A549 (cell line): ENCODE data around the gene ZFHX3. TPM values are rescaled to one million over a fixed set of nuclear protein-coding genes. Genes with fewer than 3 reads are reported as not detected.
A peak's percentile ranks its signal among the peaks of the same experiment; 100 is the strongest.

Experiments
- ATAC-seq, 2 experiments: fragments of 200-7000 bp in 1 of 2; fragments of >200 bp in 1 of 2; cut with Nextera tagmentation in 1 of 2; cut with Tn5 transposase in 1 of 2; 3 replicates each; pipeline versions ENCODE4 v1.8.0 to v1.9.1; 2018 to 2020; ENCODE audit warnings: mild to moderate bottlenecking in 1 of 2, moderate library complexity in 1 of 2
- CTCF ChIA-PET: fragments of 300-600 bp; sonication (Branson Sonifier 250); formaldehyde crosslinking; extraction: SDS; loops from one replicate; lab custom pipeline; 2021; ENCODE audit warnings: antibody characterized with exemption, inconsistent platforms; lab: Yijun Ruan, JAX
- POLR2A ChIA-PET: fragments of 350-600 bp; formaldehyde crosslinking; extraction: SDS; loops from one replicate; lab custom pipeline; 2021; ENCODE audit warnings: antibody characterized with exemption, inconsistent platforms; lab: Yijun Ruan, JAX
- DNase-seq, 2 experiments: peaks; one replicate each; pipeline versions ENCODE4 v3.0.0 to v3.0.0-alpha.2; 2011 to 2016; ENCODE audit warnings: low read depth in 1 of 2, low spot score in 1 of 2
- FAIRE-seq: peaks from 2 replicates; lab custom pipeline; 2011; peaks lifted over from hg19 to GRCh38; lab: Jason Lieb, UNC
- H3K27ac ChIP-seq, 2 experiments: fragments of >200 bp; sonication (Bioruptor Twin); formaldehyde crosslinking; 3 replicates each; pipeline ENCODE4 v1.5.1; 2016 to 2017
- H3K4me1 ChIP-seq: fragments of >200 bp; sonication (Bioruptor Twin); formaldehyde crosslinking; 3 replicates; pipeline ENCODE4 v1.6.1; 2016
- H3K4me2 ChIP-seq: fragments of >200 bp; sonication (Bioruptor Twin); formaldehyde crosslinking; 3 replicates; pipeline ENCODE4 v1.6.1; 2016
- H3K4me3 ChIP-seq: fragments of >200 bp; sonication (Bioruptor Twin); formaldehyde crosslinking; 3 replicates; pipeline ENCODE4 v1.5.1; 2016
- H3K9me3 ChIP-seq: fragments of >200 bp; sonication (Bioruptor Twin); formaldehyde crosslinking; 3 replicates; pipeline ENCODE4 v1.6.1; 2016
- CBX2 ChIP-seq: fragments of 200-600 bp; sonication (generic); IDR thresholded peaks from 2 replicates; pipeline ENCODE4 v1.6.1; 2016; ENCODE audit warnings: low read depth, mild to moderate bottlenecking, borderline replicate concordance
- CBX8 ChIP-seq: fragments of 200-600 bp; sonication (generic); IDR thresholded peaks from 2 replicates; pipeline ENCODE4 v1.6.1; 2016
- CTCF ChIP-seq: fragments of >200 bp; sonication (Bioruptor Twin); formaldehyde crosslinking; IDR thresholded peaks from 3 replicates; pipeline ENCODE4 v1.5.1; 2016
- EHF ChIP-seq: fragments of 250-450 bp; sonication (Bioruptor Pico); IDR thresholded peaks from 2 replicates; pipeline ENCODE4 v1.5.0; 2020; ENCODE audit warnings: mild to moderate bottlenecking
- EP300 ChIP-seq, 2 experiments: fragments of >200 bp; sonication (Bioruptor Twin); formaldehyde crosslinking; IDR thresholded peaks; 2 replicates in 1 of 2; 3 replicates in 1 of 2; pipeline ENCODE4 v1.6.1; 2016 to 2017
- FOSB ChIP-seq: fragments of 250-450 bp; sonication (Bioruptor Pico); IDR thresholded peaks from 2 replicates; pipeline ENCODE4 v1.5.0; 2020; ENCODE audit warnings: mild to moderate bottlenecking, moderate library complexity
- FOSL2 ChIP-seq, 2 experiments: fragments of 450-650 bp in 1 of 2; fragments of >200 bp in 1 of 2; sonication (Bioruptor Twin) in 1 of 2; formaldehyde crosslinking; IDR thresholded peaks; 2 replicates each; pipeline versions ENCODE4 v1.5.0 to v1.6.1; 2016 to 2020; ENCODE audit warnings: mild to moderate bottlenecking in 1 of 2, moderate library complexity in 1 of 2
- HDAC2 ChIP-seq: fragments of 200-600 bp; sonication (generic); IDR thresholded peaks from 2 replicates; pipeline ENCODE4 v1.6.1; 2016
- HEYL ChIP-seq: fragments of 250-450 bp; sonication (Bioruptor Pico); IDR thresholded peaks from 2 replicates; pipeline ENCODE4 v1.8.0; 2021; ENCODE audit warnings: mild to moderate bottlenecking, moderate library complexity
- MAFK ChIP-seq: fragments of 450-650 bp; IDR thresholded peaks from 2 replicates; pipeline ENCODE4 v1.6.1; 2014; ENCODE audit not compliant: partially characterized antibody
- MAX ChIP-seq: IDR thresholded peaks from 2 replicates; pipeline ENCODE4 v1.6.1; 2012
- MAZ ChIP-seq: fragments of 150-350 bp; IDR thresholded peaks from 2 replicates; pipeline ENCODE4 v1.6.1; 2014; ENCODE audit warnings: antibody characterized with exemption, low read depth, low read length, borderline replicate concordance
- NR3C1 ChIP-seq: fragments of >200 bp; sonication (Bioruptor Twin); formaldehyde crosslinking; IDR thresholded peaks from 3 replicates; pipeline ENCODE4 v1.6.1; 2017
- PHF8 ChIP-seq: fragments of 200-600 bp; sonication (generic); IDR thresholded peaks from 2 replicates; pipeline ENCODE4 v1.6.1; 2016; ENCODE audit warnings: low read depth, mild to moderate bottlenecking, antibody characterized with exemption, moderate library complexity, borderline replicate concordance
- POLR2A ChIP-seq: IDR thresholded peaks from 2 replicates; pipeline ENCODE4 v1.6.1; 2012; ENCODE audit warnings: mild to moderate bottlenecking, low read length
- POLR2AphosphoS2 ChIP-seq: conservative IDR thresholded peaks from 2 replicates; pipeline ENCODE4 v1.6.1; 2012; ENCODE audit warnings: low read length, improper control_type of control experiment, inconsistent platforms
- RCOR1 ChIP-seq: fragments of 150-350 bp; IDR thresholded peaks from 2 replicates; pipeline ENCODE4 v1.6.1; 2014; ENCODE audit warnings: antibody characterized with exemption, low read length, low read depth
- RFX5 ChIP-seq: fragments of 450-650 bp; IDR thresholded peaks from 2 replicates; pipeline ENCODE4 v1.7.1; 2014; ENCODE audit warnings: antibody characterized with exemption, mild to moderate bottlenecking, moderate library complexity
- SMC3 ChIP-seq: fragments of >200 bp; sonication (Bioruptor Twin); formaldehyde crosslinking; IDR thresholded peaks from 3 replicates; pipeline ENCODE4 v1.6.1; 2018; ENCODE audit warnings: inconsistent platforms
- ZC3H11A ChIP-seq: fragments of 450-650 bp; IDR thresholded peaks from 2 replicates; pipeline ENCODE4 v1.6.1; 2014; ENCODE audit warnings: antibody characterized with exemption, mild to moderate bottlenecking
- ZNF302 ChIP-seq: fragments of 250-450 bp; sonication (Bioruptor Pico); IDR thresholded peaks from 2 replicates; pipeline ENCODE4 v1.9.0; 2021; ENCODE audit warnings: inconsistent platforms, mild to moderate bottlenecking, moderate library complexity
- WGBS: methylation state at CpG from one replicate; pipeline ENCODE4 v1.1.6; 2017; ENCODE audit errors: missing lambda C conversion rate; 5-methylcytosine and 5-hydroxymethylcytosine counted together
- polyA plus RNA-seq, 4 experiments: library from polyadenylated mRNA; depleted of rRNA in 3 of 4; stranded (reverse); fragments of >200 nt; fragmentation: RNase III in 1 of 4; extraction: RNeasy Plus Mini Kit Qiagen cat#74134 plus additional on column Dnase treatment in 1 of 4; gene quantifications; 2 replicates in 3 of 4; 3 replicates in 1 of 4; pipeline ENCODE4 v1.2.3, GENCODE V29; 2011 to 2017
- TF ChIP-seq, protein P1 (sequence below): fragments of >200 bp; sonication (Bioruptor Twin); formaldehyde crosslinking; IDR thresholded peaks from 3 replicates; pipeline ENCODE4 v1.6.1; 2016

The ZFHX3 gene
- polyA plus RNA-seq, 2 of the 4 experiments (the other 2 are of a cell fraction): 3.9 to 6.5 TPM

DNA sequence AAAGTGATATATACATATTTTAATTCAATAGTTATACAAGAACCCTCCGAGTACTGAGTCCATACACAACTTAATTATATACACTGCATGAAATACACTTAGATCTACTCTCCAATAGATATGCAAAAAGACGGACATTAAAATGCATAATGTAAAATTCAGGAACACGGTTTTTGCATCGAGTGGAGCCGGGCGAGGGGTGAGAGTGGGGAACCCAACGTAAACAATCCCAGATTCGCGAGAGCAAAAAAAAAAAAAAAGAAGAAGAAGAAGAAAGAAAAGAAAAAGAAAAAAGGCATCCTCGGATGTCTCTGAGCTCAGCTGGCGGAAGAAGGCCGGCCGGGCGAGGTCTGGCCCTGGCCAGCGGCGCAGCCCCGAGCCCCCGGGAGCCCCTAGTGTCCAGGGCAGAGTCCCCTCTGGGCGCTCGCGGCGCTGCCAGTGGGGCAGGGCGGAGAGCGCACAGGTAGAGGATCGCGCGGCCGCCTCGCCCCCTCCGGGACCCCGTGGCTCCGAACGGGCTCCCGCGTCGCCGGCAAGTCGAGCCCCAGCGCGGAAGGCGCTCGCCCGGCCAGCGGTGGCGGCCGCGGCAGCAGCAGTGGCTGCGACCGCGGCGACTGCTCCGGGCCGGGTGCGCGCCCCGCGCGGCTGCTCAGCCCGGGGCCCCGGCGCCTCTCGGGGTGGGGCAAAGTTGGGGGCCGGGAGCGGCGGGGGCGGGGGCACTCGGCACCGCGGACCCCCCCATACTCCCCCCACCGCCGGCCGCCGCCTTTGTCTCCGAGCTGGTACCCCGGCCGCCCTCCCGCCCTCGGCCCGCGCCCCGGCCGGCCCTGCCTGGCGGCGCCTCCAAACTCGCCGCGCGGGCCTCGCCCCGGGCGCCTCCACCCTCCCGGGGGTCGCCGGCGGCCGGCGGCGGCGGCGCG is 9.6 kb upstream of the ZFHX3 start (continued):
- TF ChIP-seq MAZ (no peak), PHF8 (peak; percentile 25; the same call in 1 of the 2 replicates), FOSL2 (IDR thresholded peaks at IDR 0.05) (no peak), FOSL2 (CRISPR knock-in tag; IDR thresholded peaks at IDR 0.05) (no peak), POLR2A (peak; percentile 21; the same call in 1 of the 2 replicates), EP300 (IDR thresholded peaks at IDR 0.05) (no peak), CBX2 (no peak), SMC3 (peak; percentile 24; the same call in 1 of the 3 replicates), RFX5 (no peak), RCOR1 (no peak), MAX (no peak), FOSB (CRISPR knock-in tag) (no peak), ZC3H11A (no peak)
- TF ChIP-seq, protein P1, sequence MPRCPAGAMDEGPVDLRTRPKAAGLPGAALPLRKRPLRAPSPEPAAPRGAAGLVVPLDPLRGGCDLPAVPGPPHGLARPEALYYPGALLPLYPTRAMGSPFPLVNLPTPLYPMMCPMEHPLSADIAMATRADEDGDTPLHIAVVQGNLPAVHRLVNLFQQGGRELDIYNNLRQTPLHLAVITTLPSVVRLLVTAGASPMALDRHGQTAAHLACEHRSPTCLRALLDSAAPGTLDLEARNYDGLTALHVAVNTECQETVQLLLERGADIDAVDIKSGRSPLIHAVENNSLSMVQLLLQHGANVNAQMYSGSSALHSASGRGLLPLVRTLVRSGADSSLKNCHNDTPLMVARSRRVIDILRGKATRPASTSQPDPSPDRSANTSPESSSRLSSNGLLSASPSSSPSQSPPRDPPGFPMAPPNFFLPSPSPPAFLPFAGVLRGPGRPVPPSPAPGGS: no peak
- TF ChIP-seq, all 56 proteins: peak for 6

- 7% methylated on average over 6 of the region's 6 CpGs for WGBS
- POLR2A ChIA-PET: interaction anchor here (0.9 to 7.8 kb wide), 4 partner anchors 9 to 39 kb away, joined by 3 to 63 read pairs (median 8); partner anchors contain the start of gene ZFHX3
- ATAC-seq: no peak
- Histone ChIP-seq H3K27ac (peak overlapping the region; percentile 99), H3K4me1 (peaks cover 54% of the 10 kb centered on the region), H3K9me3 (no peaks in the 10 kb centered on the region), H3K4me2 (peak overlapping the region; percentile 99), H3K4me3 (peak overlapping the region; percentile 84)
- CTCF ChIA-PET: interaction anchor here (0.6 to 2.7 kb wide), 6 partner anchors 14 to 834 kb away, joined by 3 to 10 read pairs (median 4); no protein-coding TSS in a partner anchor
- no peak for DNase-seq
- TF ChIP-seq HEYL (CRISPR knock-in tag) (no peak), CTCF (no peak), ZNF302 (CRISPR knock-in tag) (no peak), NR3C1 (no peak), CBX8 (no peak), POLR2AphosphoS2 (no peak), EHF (CRISPR knock-in tag) (no peak)
- no peak for FAIRE-seq
Observed at GRCh38 chr16:73056921-73057290, 9.0 kb upstream of the ZFHX3 start.

DNA sequence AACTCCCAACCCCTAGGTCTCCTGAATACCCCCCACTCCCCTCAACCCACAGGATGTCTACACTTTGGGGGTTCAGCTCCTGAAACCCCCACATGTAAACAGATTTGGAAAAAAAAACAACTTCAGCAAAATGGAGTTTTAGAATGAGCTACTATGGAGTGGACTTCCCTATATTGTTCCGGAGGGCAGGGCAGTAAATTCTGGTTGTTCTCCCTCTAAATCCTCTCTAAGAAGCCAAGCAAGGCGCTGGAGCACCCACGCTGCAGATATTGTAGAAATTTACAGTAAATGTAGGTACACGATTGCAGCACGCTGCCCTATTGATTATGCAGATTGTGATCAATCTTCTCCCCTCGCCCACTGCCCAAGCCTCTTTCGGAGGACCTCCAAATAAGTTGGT is 8.5 kb upstream of the ZFHX3 start:
- no peak for ATAC-seq
- WGBS: 25% methylated on average over 7 of the region's 7 CpGs
- Histone ChIP-seq H3K4me2 (peak overlapping the region; percentile 99), H3K4me1 (peaks cover 55% of the 10 kb centered on the region), H3K9me3 (no peaks in the 10 kb centered on the region), H3K27ac (peak overlapping the region; percentile 99), H3K4me3 (peak overlapping the region; percentile 84)
- no peak for FAIRE-seq
- TF ChIP-seq HDAC2: no peak
- TF ChIP-seq MAFK: peak; percentile 47
- ChIA-PET CTCF (interaction anchor here (0.6 to 2.7 kb wide), 6 partner anchors 15 to 835 kb away, joined by 3 to 10 read pairs (median 4); no protein-coding TSS in a partner anchor), POLR2A (interaction anchor here (1.0 to 7.8 kb wide), 3 partner anchors 9 to 39 kb away, joined by 4 to 63 read pairs (median 12); partner anchors contain the start of gene ZFHX3)
- no peak for DNase-seq
